Activated B cell treated with CpG ODN at 0.5 μM for 24 hours (primary cell): ENCODE results near the gene CCDC167. TPM values are rescaled to one million over a fixed set of nuclear protein-coding genes. Genes with fewer than 3 reads are reported as not detected.

Experiments used
- ATAC-seq: fragments of 200-7000 bp; cut with Tn5 transposase; one replicate; pipeline ENCODE4 v1.10.0; 2021; ENCODE audit warnings: low read depth, mild to moderate bottlenecking, moderate library complexity
- CTCF ChIA-PET: fragments of 350-600 bp; sonication (Branson Sonifier 250); formaldehyde crosslinking; loops from one replicate; lab custom pipeline; 2021; ENCODE audit warnings: antibody characterized with exemption; lab: Charles Lee
- POLR2A ChIA-PET: fragments of 350-600 bp; sonication (Branson Sonifier 250); formaldehyde crosslinking; loops from one replicate; lab custom pipeline; 2021; ENCODE audit warnings: antibody characterized with exemption; lab: Charles Lee
- DNase-seq: peaks from one replicate; pipeline ENCODE4 v3.0.0; 2022
- H3K27ac Mint-ChIP-seq: one replicate; pipeline ENCODE4 v1.8.0; 2020; ENCODE audit warnings: mixed read lengths
- H3K27me3 Mint-ChIP-seq: one replicate; pipeline ENCODE4 v1.8.0; 2021; ENCODE audit warnings: mixed read lengths
- H3K36me3 Mint-ChIP-seq: one replicate; pipeline ENCODE4 v1.8.0; 2021; ENCODE audit warnings: low read depth, mixed read lengths
- H3K4me1 Mint-ChIP-seq: one replicate; pipeline ENCODE4 v1.8.0; 2021; ENCODE audit warnings: mixed read lengths
- H3K4me3 Mint-ChIP-seq: one replicate; pipeline ENCODE4 v1.8.0; 2020; ENCODE audit warnings: mild to moderate bottlenecking, mixed read lengths
- H3K9me3 Mint-ChIP-seq: one replicate; pipeline ENCODE4 v1.8.0; 2020; ENCODE audit warnings: mixed read lengths
- intact Hi-C: fragments of 100-400 bp; cut with micrococcal nuclease; formaldehyde crosslinking; loops from one replicate; pipeline ENCODE4 v1.15.1; 2024
- total RNA-seq: library from RNA; stranded (reverse); gene quantifications from 2 replicates; pipeline ENCODE4 v1.2.3, GENCODE V29; 2022
- TF ChIP-seq, protein P1 (sequence below): fragments of 200-600 bp; IDR thresholded peaks from one replicate; pipeline ENCODE4 v1.8.0; 2022; ENCODE audit warnings: antibody characterized with exemption, mild to moderate bottlenecking

CCDC167 gene
- total RNA-seq, 1 donor from 2014 or later = 18.4 TPM

DNA sequence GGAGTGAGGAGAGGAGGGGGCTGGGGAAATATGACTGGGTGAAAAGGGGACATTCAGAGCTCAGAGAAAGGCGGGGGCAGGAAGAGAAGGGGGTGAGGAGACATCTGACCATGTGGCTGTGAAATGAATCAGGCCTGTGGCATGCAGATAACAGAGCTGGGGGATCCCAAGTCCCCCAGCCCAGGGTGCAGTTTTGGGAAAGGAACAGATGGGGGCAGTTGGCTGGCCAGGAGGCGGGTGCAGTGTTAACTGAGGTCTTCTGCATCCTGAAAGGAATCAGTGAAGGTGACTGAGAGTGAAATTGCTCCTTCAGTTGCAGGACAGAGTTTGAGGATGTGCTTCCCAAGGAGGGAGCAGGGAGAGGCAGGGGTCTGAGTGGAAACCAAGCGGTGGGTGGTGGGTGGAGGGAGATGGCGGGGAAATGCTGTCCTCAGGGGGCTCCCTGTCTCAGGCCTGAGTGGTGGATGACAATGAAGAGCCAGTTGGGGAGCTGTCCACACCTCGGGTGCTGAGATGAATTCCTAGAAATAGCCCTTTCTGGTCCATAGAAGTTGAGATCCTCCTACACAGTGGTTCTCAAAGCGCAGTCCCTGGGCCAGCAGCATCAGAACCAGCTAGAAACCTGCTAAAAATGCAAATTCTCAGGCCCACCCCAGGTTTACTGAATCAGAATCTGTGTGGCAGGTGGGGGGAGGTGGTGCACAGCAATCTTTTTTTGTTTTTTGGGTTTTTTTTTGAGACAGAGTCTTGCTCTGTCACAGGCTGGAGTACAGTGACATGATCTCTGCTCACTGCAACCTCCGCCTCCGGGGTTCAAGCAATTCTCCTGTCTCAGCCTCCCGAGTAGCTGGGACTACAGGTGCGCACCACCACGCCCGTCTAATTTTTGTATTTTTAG lies 26.0 kb upstream of the CCDC167 start:
- peaks cover 9% of the 10 kb centered on the region for H3K27me3 Mint-ChIP-seq
- H3K9me3 Mint-ChIP-seq = no peaks in the 10 kb centered on the region
- DNase-seq (no peak), ATAC-seq (no peak)
- intact Hi-C loops = no loop called here
- TF ChIP-seq, protein P1, sequence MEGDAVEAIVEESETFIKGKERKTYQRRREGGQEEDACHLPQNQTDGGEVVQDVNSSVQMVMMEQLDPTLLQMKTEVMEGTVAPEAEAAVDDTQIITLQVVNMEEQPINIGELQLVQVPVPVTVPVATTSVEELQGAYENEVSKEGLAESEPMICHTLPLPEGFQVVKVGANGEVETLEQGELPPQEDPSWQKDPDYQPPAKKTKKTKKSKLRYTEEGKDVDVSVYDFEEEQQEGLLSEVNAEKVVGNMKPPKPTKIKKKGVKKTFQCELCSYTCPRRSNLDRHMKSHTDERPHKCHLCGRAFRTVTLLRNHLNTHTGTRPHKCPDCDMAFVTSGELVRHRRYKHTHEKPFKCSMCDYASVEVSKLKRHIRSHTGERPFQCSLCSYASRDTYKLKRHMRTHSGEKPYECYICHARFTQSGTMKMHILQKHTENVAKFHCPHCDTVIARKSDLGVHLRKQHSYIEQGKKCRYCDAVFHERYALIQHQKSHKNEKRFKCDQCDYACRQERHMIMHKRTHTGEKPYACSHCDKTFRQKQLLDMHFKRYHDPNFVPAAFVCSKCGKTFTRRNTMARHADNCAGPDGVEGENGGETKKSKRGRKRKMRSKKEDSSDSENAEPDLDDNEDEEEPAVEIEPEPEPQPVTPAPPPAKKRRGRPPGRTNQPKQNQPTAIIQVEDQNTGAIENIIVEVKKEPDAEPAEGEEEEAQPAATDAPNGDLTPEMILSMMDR = no peak
- H3K4me3 Mint-ChIP-seq = no peak overlapping the region
- CTCF ChIA-PET = interaction anchor here (0.7 kb wide), 1 partner anchor 10 kb away, joined by 3 read pairs; no protein-coding TSS in a partner anchor
- peaks cover 15% of the 10 kb centered on the region for H3K4me1 Mint-ChIP-seq
- no peak overlapping the region for H3K27ac Mint-ChIP-seq
- POLR2A ChIA-PET = interaction anchor here (1.1 kb wide), 1 partner anchor 9 kb away, joined by 3 read pairs; no protein-coding TSS in a partner anchor
- H3K36me3 Mint-ChIP-seq = no peaks in the 10 kb centered on the region

DNA sequence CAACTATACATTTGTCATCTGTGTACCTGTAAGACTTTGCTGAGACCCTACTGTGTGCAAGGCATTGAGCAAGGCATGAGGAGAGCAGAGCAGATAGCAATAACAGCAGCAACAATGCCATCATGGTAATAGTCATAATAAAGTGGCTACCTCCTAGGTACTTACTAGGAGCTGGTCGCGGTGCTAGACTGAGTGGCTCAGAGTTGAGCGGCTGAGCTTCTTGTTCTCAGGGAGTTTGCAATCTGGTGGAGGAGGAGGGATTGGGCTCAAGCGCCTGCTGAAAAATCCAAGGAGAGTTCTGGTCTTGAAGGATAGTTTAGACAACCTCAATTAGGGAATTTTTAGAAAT lies 25.3 kb upstream of the CCDC167 start:
- ATAC-seq = no peak
- Mint-ChIP-seq H3K4me3 (no peak overlapping the region), H3K4me1 (peaks cover 15% of the 10 kb centered on the region), H3K27me3 (peaks cover 11% of the 10 kb centered on the region), H3K9me3 (no peaks in the 10 kb centered on the region), H3K27ac (no peak overlapping the region), H3K36me3 (no peaks in the 10 kb centered on the region)
- TF ChIP-seq, protein P1 = no peak
- POLR2A ChIA-PET = interaction anchor here (1.1 kb wide), 1 partner anchor 8 kb away, joined by 3 read pairs; no protein-coding TSS in a partner anchor
- CTCF ChIA-PET = interaction anchor here (0.7 kb wide), 1 partner anchor 11 kb away, joined by 3 read pairs; no protein-coding TSS in a partner anchor
- intact Hi-C loops = no loop called here
- DNase-seq = no peak

DNA sequence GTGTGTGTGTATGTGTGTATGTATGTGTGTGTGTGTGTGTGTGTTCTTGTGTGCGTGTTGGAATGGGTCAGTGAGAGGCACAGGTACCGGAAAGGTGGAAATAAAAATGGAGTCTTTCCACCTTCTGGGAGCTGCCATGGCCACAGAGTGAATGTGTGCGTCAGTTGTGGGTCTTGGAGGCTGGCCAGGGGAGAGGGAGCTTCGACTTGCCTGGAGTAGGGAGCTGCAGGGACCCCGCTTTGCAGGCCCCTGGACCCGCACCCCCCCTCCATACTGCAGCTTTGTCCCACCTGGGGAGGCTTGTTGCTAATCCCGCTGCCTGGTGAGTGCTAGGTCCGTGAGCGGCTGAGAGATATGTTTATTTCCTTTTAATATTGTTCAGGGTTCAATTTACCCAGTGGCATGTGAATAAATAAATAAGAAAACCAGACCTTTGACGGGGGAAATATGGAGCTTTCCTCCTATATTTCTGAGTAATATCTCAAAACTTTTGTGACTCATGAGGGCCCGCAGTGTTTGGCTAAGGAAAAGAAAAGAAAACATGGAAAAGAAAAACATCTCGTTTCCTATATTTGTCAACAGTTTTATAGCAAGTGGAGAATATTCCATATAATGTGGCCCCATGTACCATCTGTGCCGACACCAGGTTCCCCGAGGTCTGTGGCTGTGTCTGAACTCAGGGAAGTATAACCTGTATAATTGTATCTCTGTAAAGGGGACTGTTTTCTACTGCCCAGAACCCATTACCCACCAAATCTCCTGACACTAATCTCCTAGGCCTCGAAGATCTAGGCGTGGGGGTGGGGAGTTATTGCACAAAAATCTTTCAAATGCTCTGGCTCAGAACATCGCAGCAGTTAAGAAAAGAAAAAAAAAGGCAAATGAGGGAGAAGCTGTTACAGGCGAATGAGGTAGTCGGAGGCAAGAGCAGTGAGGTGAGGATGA lies 24.6 kb upstream of the CCDC167 start:
- CTCF ChIA-PET = no interaction called here

DNA sequence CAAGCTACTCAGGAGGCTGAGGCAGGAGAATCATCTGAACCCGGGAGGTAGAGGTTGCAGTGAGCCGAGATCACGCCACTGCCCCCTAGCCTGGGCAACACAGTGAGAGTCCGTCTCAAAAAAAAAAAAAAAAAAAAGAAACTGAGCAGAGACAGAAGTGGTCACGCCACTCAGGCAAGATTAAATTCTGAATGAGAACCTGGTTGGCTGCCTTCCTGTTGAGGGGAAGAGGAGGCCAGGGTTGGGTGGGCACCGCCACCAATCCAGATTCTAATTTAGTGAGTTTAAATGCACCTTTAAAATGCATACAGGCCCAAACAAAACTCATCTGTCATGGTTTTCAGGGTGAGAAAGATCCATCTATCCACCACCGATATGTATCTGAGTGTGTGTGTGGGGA lies 23.7 kb upstream of the CCDC167 start:
- no peak for ATAC-seq
- no peak overlapping the region for H3K4me3 Mint-ChIP-seq
- no peaks in the 10 kb centered on the region for H3K9me3 Mint-ChIP-seq
- DNase-seq = no peak
- TF ChIP-seq, protein P1 = no peak
- ChIA-PET POLR2A (no interaction called here), CTCF (no interaction called here)
- no peaks in the 10 kb centered on the region for H3K36me3 Mint-ChIP-seq
- intact Hi-C loops = no loop called here
- peaks cover 9% of the 10 kb centered on the region for H3K4me1 Mint-ChIP-seq
- peaks cover 11% of the 10 kb centered on the region for H3K27me3 Mint-ChIP-seq
- no peak overlapping the region for H3K27ac Mint-ChIP-seq

More for the DNA sequence above, 24.6 kb upstream of the CCDC167 start:
- intact Hi-C loops = no loop called here
- no peaks in the 10 kb centered on the region for H3K9me3 Mint-ChIP-seq
- no peak for ATAC-seq
- TF ChIP-seq, protein P1 = no peak
- H3K27me3 Mint-ChIP-seq = peaks cover 11% of the 10 kb centered on the region
- H3K36me3 Mint-ChIP-seq = no peaks in the 10 kb centered on the region
- no peak overlapping the region for H3K4me3 Mint-ChIP-seq
- POLR2A ChIA-PET = no interaction called here
- no peak overlapping the region for H3K27ac Mint-ChIP-seq
- H3K4me1 Mint-ChIP-seq = peaks cover 14% of the 10 kb centered on the region
- no peak for DNase-seq
